Measurements from ENCODE around the gene CYP11A1.
"Not testable (repeated sequence)": the region's sequence is repeated elsewhere in the genome, so short reads cannot be mapped to it uniquely, and the experiment has no call there.

CYP11A1 gene

DNA sequence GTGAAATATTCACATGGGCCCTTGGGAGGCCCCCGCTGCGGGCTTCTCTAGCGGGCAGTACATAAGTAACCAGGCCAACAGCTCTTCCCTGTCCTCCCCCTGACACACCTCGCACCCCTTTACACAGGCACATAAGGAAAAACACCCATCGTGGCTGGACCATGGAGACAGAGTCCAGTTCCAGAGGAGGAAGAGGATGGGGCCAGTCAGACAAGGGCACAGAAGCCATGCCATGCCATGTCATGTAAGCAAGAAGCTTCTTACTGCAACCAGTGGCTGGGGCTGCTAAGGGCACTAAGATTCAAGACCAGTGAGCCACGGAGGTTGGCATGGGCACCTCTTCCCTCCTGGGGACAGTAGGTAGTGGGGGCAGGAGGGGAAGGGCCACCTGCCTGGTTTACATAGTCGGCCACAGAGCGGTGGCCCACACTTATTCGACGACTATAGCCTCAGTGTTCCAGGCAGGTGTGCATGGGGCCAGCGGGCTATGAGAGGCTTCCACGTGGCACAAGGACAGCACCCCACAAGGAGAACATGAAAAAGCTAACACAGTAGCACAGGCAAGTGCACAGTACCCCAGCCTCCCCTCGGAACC is 5.7 kb upstream of the CYP11A1 start:
- no peak for DNase-seq

DNA sequence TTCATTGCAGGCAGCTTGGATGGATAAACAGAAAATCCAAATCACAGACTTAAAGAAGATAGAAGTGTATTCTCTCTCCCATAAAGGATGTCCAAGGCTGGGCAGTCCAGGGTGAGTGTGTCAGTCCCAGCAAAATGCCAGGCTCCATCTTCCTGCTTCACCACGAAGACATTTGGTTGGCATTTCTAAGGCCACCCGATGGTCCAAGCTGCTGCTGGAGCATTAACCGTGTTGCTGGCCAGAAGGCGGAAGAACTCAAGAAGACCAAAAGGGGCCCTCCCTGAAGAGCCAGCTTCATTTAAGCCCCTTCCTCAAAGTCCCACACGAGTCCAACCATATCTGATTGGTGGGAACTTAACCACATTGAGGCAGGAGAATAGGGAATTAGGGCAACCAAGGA is 3.0 kb upstream of the CYP11A1 start:
- no peak for DNase-seq

DNA sequence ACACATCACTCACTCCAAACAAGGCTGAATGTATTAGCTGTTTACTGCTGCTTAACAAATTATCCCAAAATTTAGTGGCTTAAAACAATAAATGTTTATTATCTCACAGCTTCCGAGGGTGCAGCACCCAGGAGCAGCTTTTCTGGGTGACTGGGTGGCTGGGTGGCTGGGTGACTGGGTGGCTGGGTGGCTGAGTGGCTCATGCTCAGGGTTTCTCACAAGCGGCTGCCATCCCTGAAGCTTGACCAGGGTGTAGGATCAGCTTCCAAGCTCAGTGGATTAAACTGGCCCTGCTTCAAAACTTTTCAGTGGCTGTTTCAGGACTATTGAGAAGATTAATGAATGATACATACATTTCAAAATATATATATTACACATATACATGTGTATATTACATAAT is 2.3 kb upstream of the CYP11A1 start:
- no peak for DNase-seq

DNA sequence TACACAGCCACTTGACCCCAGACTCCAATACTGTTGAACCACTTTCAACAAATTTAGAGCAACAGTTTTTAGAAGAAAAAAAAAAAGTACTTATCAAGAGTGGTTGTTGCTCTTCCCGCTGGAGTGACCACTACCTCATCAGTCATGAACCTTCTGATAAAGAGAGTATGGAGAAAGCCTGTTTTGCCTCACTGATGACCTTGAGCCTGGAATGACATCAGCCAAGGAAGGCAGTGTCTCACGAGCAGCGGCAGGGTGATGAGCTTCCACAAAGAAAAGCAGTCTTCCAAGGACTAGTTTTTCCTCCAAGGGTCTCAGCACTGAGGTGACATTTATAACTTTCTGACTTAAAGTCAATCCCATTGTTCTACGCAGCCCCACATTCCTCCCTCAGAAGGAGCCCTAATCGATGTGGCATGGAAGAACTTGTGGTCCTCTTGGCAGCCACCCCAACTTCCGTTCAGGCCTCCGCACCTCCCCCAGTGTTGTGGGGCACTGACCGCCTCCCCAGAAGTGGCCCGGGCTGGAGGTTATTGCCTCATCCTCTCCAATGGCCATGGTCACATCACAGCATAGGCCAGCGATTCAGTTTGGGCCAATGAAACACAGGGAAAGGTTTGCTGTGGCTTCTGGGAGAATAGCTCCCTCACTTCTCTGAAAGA is 1.8 kb upstream of the CYP11A1 start:
- no peak for DNase-seq

DNA sequence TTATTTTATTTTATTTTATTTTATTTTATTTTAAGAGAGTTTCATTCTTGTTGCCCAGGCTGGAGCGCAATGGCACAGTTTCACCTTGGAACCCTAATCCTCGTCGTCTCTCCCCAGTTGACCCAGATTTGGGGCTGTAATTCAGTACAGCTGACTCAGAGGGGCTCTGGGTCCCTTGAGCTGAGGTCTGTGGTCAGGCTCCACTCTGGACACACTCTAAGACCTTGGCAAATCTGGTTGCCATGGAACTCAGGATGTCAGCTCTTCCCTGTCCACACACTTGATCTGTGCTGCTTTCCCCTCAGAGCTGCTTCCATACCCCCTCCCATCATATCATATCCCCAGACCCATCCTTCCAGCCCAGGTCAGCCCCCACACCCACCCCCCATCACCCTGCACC is 675 bp upstream of the CYP11A1 start:
- DNase-seq: no peak

DNA sequence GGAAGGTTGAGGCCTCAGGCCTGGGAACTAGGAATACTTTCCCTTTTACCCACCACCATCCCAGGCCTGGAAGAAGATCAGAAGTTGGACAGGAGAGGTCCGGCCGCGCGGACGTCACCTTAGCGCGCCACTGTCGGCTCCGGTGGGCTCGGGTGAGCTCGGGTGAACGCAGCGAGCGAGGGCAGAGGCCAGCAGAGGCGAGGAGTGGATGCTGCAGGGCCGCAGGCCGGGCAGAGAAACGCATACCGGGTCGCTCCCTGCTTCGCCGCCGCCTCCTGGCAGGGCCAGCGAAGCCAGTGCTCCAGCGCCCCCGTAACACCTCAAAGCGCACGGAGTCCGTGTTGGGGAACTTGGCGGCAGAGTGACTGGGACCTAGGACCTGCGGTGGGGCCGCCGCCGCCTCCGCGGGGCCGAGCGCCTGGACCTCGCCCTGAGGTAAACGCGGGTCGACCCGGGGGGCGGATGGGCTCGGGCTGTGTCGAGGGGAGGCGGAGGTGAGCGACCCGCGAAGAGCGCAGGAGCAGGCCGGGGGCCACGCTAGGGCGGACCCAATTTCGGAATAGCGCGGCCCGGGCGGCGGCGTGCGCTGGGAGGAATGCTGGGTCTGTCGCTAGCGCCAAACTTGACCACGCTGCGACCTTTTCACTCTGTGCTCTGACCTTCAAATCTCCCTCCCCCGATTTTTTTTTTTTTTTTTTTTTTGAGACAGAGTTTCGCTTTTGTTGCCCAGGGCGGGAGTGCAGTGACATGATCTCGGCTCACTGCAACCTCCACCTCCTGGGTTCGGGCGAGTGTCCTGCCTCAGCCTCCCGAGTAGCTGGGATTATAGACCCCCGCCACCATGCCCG is 1.6 kb downstream of the CYP11A1 start:
- DNase-seq: no peak

DNA sequence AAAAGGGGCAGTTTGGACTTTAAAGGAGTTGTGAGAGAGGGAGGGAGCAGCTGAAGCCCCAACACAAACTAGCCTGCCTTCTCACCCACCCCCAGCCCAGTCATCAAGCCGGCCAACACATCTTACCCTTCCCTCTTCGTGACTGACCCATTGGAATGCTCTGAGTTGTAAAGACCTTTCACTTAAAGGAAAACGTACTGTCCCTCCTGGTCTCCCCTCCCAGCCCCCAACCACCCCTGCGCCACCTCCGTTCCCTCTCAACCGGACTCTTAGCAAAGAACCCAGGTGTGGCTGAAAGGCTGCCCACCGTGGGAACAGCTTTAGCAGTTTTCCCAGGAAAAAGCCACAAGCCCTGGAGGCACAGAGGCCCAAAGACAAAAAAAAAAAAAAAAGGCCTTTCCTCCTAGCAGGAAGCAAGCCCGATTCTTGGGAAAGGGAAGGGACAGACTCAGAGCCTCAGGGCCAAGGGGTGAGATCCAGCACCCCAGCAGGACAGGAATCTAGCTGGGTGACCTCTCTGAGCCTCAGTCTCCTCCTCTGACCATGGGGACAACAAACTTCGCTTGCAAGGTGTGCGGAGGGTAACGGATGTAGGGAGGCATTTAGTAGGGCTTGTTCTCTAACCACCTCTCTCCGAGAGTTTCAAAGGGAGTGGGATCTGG is 2.4 kb downstream of the CYP11A1 start:
- DNase-seq: no peak

DNA sequence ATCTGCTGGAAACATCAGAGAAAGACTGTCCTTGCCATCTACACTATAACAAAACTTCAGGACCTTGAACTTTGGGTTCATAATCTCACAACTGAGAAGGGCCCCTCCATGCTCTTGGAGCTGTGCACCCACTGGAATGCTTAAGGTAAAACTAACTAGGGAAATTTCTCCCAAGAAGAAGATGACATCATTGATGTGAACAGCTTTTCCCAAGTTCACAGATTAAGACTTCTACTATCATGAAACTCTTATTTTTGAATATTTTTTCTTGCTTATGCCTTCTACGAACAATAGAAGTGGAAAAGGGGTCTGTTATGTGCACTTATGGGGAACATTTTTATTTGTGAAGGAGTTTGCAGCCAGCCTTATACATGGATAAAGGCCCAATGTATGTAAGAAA is 5.0 kb downstream of the CYP11A1 start:
- no peak for DNase-seq

DNA sequence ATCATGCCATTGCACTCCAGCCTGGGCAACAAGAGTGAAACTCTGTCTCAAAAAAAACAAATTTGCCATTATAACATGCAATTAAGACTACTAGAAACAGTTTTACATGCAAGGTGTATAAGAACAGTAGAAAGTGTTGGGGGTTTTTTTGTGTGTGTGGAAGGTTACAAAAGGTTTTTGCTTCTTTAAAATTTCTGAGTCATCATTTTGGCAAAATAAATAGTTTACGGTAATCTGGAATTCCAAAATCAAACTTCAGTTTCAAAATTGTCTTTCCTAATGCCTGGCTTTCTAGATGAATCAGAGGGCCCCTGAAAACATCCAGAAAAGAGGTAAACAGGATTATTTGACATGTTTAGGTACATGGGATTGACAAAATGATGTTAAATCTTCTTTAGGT is 6.6 kb downstream of the CYP11A1 start:
- DNase-seq: not testable (repeated sequence)

DNA sequence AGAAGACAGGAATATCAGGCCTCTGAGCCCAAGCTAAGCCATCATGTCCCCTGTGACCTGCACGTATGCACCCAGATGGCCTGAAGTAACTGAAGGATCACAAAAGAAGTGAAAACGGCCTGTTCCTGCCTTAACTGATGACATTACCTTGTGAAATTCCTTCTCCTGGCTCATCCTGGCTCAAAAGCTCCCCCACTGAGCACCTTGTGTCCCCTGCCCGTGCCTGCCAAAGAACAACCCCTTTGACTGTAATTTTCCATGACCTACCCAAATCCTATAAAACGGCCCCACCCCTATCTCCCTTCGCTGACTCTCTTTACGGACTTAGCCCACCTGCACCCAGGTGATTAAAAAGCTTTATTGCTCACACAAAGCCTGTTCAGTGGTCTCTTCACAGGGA is 8.1 kb downstream of the CYP11A1 start:
- DNase-seq: not testable (repeated sequence)

DNA sequence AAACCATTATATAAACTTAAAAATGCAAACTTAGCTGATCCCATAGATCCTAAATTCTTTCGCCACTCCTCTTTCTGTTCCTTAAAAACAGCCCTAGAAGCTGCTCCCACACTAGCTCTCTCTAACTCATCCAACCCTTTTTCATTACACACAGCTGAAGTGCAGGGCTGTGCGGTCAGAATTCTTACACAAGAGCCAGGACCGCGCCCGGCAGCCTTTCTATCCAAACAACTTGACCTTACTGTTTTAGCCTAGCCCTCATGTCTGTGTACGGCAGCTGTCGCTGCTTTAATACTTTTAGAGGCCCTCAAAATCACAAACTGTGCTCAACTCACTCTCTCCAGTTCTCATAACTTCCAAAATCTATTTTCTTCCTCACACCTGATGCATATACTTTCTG is 9.9 kb downstream of the CYP11A1 start:
- not testable (repeated sequence) for DNase-seq

DNA sequence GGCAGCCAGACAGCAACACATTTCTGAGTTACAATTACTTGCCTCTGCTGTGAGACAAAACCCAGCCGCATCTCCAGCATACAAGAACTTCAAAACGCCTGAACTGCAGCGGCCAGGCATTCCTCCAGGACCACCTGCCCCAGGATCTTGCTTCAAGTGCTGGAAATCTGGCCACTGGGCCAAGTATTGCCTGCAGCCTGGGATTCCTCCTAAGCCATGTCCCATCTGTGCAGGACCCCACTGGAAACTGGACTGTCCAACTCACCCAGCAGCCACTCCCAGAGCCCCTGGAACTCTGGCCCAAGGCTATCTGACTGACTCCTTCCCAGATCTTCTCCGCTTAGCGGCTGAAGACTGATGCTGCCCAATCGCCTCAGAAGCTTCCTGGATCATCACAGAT is 11.4 kb downstream of the CYP11A1 start:
- DNase-seq: not testable (repeated sequence)

DNA sequence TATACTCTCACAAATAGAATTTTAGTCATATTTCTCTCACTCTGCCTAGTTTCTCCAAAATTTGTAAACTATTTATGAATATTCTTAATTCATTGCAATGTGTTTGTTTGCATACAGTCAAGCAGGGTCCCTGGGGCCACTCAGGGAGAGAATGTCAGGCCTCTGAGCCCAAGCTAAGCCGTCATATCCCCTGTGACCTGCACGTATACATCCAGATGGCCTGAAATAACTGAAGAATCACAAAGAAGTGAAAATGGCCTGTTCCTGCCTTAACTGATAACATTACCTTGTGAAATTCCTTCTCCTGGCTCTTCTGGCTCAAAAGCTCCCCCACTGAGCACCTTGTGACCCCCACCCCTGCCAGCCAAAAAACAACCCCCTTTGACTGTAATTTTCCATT is 13.5 kb downstream of the CYP11A1 start:
- not testable (repeated sequence) for DNase-seq

DNA sequence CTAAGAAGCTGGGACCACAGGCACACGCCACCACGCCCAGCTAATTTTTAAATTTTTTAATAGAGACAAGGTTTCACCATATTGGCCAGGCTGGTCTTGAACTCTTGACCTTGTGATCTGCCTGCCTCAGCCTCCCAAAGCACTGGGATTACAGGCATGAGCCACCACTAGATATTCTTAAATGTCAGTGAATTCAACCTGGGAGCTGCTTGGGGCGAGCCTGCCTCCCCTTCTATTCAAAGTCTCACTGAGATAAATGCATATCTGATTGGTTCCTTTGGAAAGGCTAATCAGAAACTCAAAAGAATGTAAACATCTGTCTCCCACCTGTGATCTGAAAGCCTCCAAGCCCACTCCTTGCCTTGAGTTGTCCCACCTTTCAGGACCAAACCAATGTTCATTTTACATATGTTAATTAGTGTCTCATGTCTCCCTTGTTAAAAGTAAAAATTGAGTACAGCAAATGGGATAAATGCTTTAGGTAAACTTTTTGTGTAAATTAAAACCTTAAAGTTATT is 15.0 kb downstream of the CYP11A1 start:
- DNase-seq: no peak

DNA sequence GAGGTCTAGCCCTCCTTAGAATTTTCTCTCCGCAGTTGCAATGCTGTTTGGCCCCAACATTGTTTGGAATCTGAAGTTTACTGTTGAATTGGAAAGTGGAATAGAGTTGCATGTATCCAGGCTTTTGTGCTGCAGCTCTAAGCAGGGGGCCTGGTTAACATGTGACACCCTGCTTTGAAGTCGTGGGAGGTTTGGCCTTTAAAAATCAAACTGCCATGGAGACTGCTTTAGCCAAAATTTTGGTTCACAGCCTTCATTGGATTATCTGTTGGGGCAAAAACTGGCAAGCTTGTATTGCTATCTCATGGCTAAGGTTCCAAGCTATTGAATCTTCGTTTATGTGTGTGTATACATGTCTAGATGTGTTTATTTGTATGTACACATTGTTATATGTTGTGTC is 15.8 kb downstream of the CYP11A1 start:
- DNase-seq: no peak

DNA sequence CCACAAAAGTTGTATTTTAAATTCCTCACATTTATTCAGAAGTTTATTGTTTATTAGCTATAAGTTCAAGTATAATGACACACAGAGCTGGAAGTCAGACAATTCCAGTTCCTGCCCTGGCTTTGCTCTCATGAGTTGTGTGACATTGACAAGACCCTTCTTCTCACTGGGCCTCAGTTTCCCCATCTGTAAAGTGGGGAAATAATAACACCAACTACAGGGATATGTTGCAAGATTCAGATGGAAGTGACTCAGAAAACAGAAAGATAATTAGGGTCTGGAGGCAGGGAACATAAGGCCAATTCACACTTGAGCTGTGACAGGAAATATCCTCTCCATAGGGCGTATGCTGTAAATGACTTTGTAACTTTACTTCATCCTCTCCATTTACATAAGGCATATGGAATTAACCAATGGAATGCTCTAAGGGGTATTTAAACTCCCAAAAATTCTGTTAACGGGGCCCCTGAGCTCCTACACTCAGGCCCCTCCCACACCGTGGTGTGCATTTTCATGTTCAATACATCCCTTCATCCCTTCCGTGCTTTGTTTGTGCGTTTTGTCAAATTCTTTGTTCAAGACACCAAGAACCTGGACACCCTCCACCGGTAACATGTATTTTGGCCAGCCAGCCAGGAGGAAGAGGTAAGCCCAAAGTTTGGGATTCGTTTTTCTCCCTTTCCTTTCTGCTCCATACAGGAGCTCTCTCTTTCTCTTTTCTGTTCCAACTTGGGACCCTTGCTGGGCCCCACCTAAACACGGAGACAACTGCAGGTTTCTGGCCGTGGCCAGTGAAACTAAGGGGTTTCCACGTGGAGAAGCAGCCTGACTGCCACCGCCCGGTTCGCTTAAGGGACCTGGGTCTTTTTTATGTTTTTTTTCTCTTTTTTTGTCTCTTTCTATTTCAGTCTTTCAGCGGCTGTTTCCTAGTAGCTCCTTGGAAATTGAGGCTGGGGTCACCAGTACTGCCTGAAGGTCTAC is 16.9 kb downstream of the CYP11A1 start:
- no peak for DNase-seq

DNA sequence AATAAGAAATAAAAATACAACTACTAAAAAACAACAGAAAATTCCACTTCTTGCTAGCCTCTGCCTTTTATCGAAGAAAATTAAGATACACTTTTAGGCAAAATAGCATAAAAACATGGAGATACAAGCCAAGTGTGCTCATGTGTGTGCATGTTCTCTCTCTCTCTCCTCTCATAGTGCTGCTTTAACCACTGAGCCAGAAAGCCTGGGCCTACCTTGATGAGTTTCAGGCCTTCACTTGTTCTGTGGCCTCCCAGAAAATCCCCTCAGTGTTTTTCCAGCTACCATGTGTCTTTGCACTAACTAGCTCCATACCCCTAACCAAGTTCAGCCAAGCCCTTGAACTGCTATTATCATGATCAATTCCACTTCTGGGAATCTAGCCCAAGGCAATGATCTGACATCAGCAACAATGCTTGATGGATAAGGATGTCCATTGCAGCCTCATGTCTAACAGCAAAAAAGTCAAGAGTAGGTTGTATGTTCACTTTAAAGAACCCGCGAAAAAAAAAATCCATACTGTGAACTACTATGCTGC is 18.1 kb downstream of the CYP11A1 start:
- DNase-seq: no peak

DNA sequence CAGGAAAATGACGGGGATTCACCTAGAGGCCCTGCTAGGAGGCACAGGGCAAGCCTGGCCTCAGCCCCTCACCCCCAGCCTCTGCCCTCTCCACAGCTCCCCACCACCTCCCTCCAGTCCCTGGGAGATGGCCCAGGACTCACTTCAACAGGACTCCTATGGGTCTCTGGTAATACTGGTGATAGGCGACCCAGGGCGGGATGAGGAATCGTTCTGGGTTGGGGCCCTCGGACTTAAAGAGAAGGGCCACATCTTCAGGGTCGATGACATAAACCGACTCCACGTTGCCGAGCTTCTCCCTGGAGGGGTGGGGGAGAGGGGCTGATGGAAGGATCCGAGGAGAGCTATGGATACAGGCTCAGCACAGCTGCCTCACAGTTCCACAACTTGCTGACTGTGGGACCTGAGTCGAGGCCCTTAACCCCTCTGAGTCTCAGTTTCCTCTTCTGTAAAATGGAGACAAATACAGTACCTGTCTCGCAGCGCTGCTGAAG is 19.6 kb downstream of the CYP11A1 start:
- DNase-seq: no peak

DNA sequence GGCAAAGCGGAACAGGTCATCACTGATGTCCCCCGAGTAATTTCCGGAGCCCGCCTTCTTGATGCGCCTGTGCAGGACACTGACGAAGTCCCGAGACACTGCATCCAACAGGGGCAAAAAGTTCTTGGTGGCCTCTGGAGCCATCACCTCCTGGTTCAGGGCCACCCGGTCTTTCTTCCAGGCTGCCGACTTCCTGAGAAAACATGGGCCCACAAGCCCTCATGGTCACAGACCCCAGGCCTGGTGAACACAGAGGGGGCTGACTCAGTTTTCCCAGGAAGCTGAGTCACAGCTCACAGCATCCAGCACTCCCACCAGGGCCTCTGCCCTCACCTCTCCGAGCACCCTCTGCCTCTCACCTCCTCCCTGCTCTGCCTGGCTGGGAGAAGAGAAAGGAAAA is 22.4 kb downstream of the CYP11A1 start:
- DNase-seq: peak; percentile 13

DNA sequence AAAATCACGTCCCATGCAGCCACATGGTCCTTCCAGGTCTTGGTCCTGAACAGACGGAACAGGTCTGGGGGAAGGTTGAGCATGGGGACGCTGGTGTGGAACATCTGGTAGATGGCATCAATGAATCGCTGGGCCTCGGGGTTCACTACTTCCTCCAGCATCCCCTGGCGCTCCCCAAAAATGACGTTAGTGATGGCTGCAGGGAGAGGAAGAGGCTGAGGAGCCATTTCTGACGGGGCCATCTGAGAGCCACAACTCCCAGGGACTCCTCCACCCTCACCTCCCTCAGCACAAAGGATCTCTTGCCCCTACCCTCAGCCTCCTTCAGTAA is 23.7 kb downstream of the CYP11A1 start:
- no peak for DNase-seq

DNA sequence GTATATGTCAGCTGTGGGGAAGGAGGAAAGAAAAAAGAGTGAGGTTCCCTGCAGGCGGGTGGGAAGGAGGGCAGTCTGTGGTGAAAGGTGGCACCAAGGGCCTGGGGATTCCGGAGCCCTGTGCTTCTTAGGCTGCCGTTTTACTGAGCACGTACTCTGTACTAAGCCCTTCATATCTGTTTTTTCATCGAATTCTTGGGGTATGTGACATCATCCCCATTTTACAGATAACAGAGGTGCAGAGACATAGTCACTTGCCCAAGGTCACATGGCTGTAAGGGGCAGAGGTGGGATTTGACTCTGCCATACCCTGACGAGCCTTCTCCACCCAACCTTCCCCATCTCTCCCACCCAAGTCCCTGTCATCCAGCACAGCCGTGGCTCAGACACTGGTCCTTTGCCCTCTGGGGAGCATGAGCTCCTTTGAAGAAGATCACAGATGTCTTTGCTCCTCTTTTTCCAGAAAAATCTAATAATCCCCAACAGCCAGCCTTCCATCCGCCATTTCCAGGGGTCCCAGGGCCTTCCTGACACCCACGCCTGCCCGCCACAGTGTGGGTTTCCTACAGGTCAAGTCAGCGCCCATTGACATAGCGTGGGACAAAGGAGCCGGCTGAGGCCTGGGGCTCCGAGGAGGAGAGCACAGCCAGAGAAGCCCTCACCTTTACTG is 24.2 kb downstream of the CYP11A1 start:
- no peak for DNase-seq
